ENCODE results near the gene TMED6.

Gene TMED6

GRCh38 chr16:69376393-69377059 is 24.9 kb upstream of the TMED6 start:
- TF ChIP-seq CTCF (IDR thresholded peaks at IDR 0.05; ENCODE audit: borderline replicate concordance, insufficient read depth, low read depth, low read length): no peak

DNA sequence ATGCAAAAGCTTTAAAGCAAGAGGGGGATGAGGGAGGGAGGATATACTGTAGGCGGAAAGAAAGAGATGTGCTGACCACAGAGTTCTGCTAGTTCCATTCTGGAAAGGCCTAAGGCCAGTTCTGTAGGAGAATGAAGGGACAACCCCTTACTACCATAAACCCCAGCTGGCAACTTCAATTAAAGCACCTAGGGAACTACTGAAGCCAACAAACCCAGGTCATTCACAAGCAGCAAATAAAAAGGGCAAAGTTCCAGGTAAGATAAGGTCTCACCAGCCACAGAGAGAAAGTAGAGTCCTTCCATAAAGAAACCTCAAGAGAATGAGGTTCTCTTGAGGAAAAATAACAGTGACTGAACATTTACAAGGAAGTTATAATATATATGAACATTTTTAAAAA is 21.4 kb upstream of the TMED6 start:
- TF ChIP-seq CTCF (IDR thresholded peaks at IDR 0.05; ENCODE audit: borderline replicate concordance, insufficient read depth, low read depth, low read length): no peak
- H3K4me3 ChIP-seq (ENCODE audit: low read depth, low read length): no peak overlapping the region

More at GRCh38 chr16:69376393-69377059, 24.9 kb upstream of the TMED6 start:
- H3K4me3 ChIP-seq (ENCODE audit: low read depth, low read length): no peak overlapping the region

- no peak for TF ChIP-seq CTCF (IDR thresholded peaks at IDR 0.05; ENCODE audit: borderline replicate concordance, insufficient read depth, low read depth, low read length)
- H3K4me3 ChIP-seq (ENCODE audit: low read depth, low read length): no peak overlapping the region
These were observed 20.0 kb upstream of the TMED6 start for GRCh38 chr16:69371564-69371963.

DNA sequence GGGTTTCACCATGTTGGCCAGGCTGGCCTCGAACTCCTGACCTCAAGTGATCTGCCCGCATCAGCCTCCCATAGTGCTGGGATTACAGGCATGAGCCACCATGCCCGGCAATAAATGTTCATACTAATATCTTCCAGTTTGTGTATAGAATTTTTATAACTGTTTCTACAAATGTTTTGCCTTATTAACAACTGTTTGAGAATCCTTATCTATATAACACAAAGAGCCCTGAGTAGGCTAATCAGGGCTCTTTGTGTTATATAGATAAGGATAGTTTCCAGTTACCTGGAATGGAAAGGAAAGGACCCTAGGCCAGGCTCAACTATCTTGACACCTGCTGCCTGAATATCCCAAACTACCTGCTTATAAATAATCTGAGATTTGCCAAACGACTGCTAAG is 17.3 kb upstream of the TMED6 start:
- no peak overlapping the region for H3K4me3 ChIP-seq (ENCODE audit: low read depth, low read length)
- TF ChIP-seq CTCF (IDR thresholded peaks at IDR 0.05; ENCODE audit: borderline replicate concordance, insufficient read depth, low read depth, low read length): no peak

GRCh38 chr16:69367980-69368379 is 16.4 kb upstream of the TMED6 start:
- no peak overlapping the region for H3K4me3 ChIP-seq (ENCODE audit: low read depth, low read length)
- TF ChIP-seq CTCF (IDR thresholded peaks at IDR 0.05; ENCODE audit: borderline replicate concordance, insufficient read depth, low read depth, low read length): no peak

DNA sequence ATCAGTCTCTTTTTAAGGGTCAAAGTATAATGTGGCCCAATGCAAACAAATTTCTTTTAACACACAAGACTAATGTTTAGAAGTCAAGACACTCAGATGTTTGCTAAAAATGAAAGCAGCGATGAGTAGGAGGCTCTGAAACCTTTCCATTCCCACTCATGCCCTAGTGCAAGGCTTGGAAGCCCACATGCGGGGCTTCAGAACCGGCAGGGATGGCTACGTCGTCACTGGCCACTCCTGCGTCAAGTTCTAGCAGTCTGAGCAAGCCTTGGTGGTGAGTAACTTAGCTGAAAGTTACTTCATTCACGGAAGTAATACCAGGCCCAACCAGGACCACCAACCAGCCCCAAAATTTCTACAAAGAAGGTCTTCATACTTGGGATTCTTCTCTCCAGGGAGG is 14.8 kb upstream of the TMED6 start:
- no peak overlapping the region for H3K4me3 ChIP-seq (ENCODE audit: low read depth, low read length)
- no peak for TF ChIP-seq CTCF (IDR thresholded peaks at IDR 0.05; ENCODE audit: borderline replicate concordance, insufficient read depth, low read depth, low read length)

DNA sequence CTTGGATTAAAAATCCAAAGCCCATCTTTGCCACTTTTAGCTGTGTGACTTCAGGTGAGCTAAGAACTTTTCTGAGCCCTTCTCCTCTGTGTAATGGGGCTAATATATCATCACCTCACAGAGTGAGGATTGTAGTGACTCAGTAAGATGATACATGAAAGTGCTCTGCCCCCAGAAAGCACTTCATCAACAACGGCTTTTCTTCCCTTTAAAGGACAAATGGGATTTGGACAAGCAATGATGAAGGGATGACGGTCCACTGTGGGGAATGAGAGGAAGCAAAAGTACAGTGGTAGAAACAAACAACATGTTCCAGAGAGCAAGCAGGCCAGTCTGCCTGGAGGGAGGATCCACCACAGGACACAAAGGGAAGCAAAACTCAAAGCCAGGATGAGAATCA is 14.3 kb upstream of the TMED6 start:
- no peak overlapping the region for H3K4me3 ChIP-seq (ENCODE audit: low read depth, low read length)

More for the DNA sequence above, 14.3 kb upstream of the TMED6 start:
- no peak for TF ChIP-seq CTCF (IDR thresholded peaks at IDR 0.05; ENCODE audit: borderline replicate concordance, insufficient read depth, low read depth, low read length)
